Measurements from ENCODE around the gene ZBTB47. TPM values are rescaled to one million over a fixed set of nuclear protein-coding genes. Genes with fewer than 3 reads are reported as not detected.

ZBTB47 gene
- total RNA-seq, 3 donors from 2014 or later (not counting 1 experiment from before 2014, with no cell fraction given): 2.1 to 3.0 (median 3.0) TPM

DNA sequence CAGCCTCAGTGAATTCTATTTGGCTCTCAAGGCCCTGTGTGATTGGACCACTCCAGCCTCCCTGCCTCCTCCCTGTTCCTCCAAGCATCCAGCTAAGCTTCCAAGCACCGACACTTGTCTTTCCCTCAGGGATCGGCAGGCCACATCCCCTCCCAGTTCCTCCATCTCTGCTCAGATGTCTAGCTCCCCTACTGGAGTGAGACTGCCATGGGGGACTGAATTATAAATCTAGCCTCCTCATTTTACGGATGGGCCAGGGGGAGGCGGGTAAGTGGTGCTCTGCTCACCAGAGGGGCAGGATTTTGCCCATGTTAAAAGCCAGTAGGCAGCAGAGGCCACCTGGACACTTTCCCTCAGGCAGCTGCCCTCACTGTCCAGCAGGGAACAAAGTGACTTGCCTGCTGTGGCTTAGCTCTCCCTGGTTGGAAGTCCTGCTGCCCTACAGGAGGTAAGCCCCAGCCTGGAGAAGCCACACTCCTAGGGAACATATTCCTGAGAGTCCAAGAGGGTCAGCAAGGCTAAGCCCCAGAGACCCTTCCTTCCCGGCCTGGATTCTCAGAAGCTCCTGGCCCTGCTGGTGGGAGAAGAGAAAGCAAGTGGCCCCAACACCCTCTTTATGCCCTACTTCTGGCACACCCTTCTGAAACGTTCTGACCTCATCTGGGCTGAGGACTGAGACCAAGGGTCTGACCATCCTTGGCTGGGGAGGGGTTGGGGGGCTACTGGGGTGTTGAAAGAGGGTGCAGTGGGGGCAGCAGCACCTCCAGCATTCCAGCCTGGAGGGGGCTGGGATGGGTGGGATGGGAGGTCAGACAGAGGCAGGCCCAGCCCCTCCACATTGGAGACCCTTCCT is 58.2 kb downstream of the ZBTB47 start:
- H3K4me3 ChIP-seq (ENCODE audit: low read length): no peak overlapping the region
- TF ChIP-seq, protein P1, sequence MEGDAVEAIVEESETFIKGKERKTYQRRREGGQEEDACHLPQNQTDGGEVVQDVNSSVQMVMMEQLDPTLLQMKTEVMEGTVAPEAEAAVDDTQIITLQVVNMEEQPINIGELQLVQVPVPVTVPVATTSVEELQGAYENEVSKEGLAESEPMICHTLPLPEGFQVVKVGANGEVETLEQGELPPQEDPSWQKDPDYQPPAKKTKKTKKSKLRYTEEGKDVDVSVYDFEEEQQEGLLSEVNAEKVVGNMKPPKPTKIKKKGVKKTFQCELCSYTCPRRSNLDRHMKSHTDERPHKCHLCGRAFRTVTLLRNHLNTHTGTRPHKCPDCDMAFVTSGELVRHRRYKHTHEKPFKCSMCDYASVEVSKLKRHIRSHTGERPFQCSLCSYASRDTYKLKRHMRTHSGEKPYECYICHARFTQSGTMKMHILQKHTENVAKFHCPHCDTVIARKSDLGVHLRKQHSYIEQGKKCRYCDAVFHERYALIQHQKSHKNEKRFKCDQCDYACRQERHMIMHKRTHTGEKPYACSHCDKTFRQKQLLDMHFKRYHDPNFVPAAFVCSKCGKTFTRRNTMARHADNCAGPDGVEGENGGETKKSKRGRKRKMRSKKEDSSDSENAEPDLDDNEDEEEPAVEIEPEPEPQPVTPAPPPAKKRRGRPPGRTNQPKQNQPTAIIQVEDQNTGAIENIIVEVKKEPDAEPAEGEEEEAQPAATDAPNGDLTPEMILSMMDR (IDR thresholded peaks at IDR 0.05): no peak
- Mint-ChIP-seq H3K9me3 (no peaks in the 10 kb centered on the region), H3K4me1 (no peaks in the 10 kb centered on the region), H3K4me3 (no peak overlapping the region), H3K27ac (no peak overlapping the region), H3K36me3 (no peaks in the 10 kb centered on the region), H3K27me3 (ENCODE audit: low read depth in 2 of 2) (peaks cover 5% of the 10 kb centered on the region in 2 donors)
- no peak for ATAC-seq
- no peaks in the 10 kb centered on the region for H3K9me3 ChIP-seq (ENCODE audit: control insufficient read depth, insufficient read depth, low read length)
- no peaks in the 10 kb centered on the region for H3K36me3 ChIP-seq (ENCODE audit: control insufficient read depth, insufficient read depth, low read length)
- 69% methylated on average over 6 of the region's 6 CpGs for WGBS (ENCODE audit: insufficient coverage)
- intact Hi-C loops (cut with micrococcal nuclease): no loop called here
- no peaks in the 10 kb centered on the region for H3K4me1 ChIP-seq (ENCODE audit: control insufficient read depth, insufficient read depth, low read length)
- no peak overlapping the region for H3K27ac ChIP-seq (ENCODE audit: low read length)
- DNase-seq: peak in 1 of 2 donors; percentile 9
- H3K27me3 ChIP-seq (ENCODE audit: control insufficient read depth, insufficient read depth, low read length): no peaks in the 10 kb centered on the region

DNA sequence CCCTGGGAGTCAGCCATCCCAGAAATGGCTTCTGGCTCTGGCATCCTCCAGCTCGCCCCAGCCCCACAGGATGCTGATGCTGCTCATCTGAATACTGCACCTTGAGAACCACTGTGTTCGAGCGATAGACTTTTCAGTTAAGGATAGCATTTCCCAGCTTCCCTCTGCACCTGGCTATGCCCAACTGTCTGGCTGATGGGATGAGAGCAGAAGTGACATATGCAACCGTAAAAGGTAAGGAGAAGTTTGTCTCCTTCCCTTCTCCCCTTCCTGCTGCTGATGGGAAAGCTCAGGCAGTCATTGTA is 58.8 kb downstream of the ZBTB47 start:
- Histone ChIP-seq H3K9me3 (ENCODE audit: control insufficient read depth, insufficient read depth, low read length) (no peaks in the 10 kb centered on the region), H3K36me3 (ENCODE audit: control insufficient read depth, insufficient read depth, low read length) (no peaks in the 10 kb centered on the region), H3K27ac (ENCODE audit: low read length) (no peak overlapping the region), H3K4me3 (ENCODE audit: low read length) (no peak overlapping the region), H3K4me1 (ENCODE audit: control insufficient read depth, insufficient read depth, low read length) (no peaks in the 10 kb centered on the region), H3K27me3 (ENCODE audit: control insufficient read depth, insufficient read depth, low read length) (no peaks in the 10 kb centered on the region)
- Mint-ChIP-seq H3K9me3 (no peaks in the 10 kb centered on the region), H3K27me3 (ENCODE audit: low read depth in 2 of 2) (peaks cover 5 to 11% of the 10 kb centered on the region in 2 donors), H3K36me3 (no peaks in the 10 kb centered on the region), H3K4me3 (no peak overlapping the region), H3K4me1 (no peaks in the 10 kb centered on the region), H3K27ac (no peak overlapping the region)
- intact Hi-C loops (cut with micrococcal nuclease): no loop called here
- DNase-seq: no peak
- ATAC-seq: no peak
- TF ChIP-seq, protein P1 (IDR thresholded peaks at IDR 0.05): no peak
- 88% methylated on average over 4 of the region's 4 CpGs for WGBS (ENCODE audit: insufficient coverage)

DNA sequence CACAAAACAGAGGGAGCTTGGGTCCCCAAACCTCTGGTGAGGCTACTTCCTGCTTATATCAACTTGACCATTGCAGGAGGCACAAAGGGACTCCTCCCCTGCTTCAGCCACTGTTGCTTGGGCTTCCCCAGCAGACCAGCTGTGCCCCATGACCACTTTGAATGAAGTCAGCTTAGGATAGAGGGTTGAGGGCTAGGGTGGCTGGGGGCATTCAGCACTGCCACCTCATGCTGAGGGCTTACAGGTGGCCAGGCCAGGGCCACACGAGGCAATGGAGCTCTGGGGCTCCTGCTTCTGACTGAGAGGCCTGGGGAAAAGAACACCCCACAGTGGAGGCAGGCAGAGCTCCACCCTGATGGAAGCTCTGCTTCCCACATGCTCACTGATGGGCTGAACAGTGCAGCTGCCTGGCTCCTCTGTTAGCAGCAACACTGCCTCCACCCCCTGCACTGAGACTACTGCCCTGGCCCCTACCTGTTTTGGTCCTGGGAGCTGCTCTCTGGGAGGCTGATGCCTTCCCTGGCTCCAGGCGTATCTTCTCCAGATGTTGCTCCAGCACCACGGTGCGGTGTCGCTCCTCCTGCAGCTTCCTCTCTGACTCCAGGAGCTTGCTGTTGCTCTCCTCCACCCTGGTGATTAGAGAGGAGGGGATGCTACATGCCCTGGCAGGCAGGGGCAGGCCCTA is 59.3 kb downstream of the ZBTB47 start:
- Mint-ChIP-seq H3K27me3 (ENCODE audit: low read depth in 2 of 2) (peaks cover 5 to 12% of the 10 kb centered on the region in 2 donors), H3K36me3 (no peaks in the 10 kb centered on the region), H3K4me1 (no peaks in the 10 kb centered on the region), H3K9me3 (no peaks in the 10 kb centered on the region), H3K27ac (no peak overlapping the region), H3K4me3 (no peak overlapping the region)
- Histone ChIP-seq H3K27me3 (ENCODE audit: control insufficient read depth, insufficient read depth, low read length) (no peaks in the 10 kb centered on the region), H3K36me3 (ENCODE audit: control insufficient read depth, insufficient read depth, low read length) (no peaks in the 10 kb centered on the region), H3K4me3 (ENCODE audit: low read length) (no peak overlapping the region), H3K4me1 (ENCODE audit: control insufficient read depth, insufficient read depth, low read length) (no peaks in the 10 kb centered on the region), H3K27ac (ENCODE audit: low read length) (no peak overlapping the region), H3K9me3 (ENCODE audit: control insufficient read depth, insufficient read depth, low read length) (no peaks in the 10 kb centered on the region)
- DNase-seq: no peak
- TF ChIP-seq, protein P1 (IDR thresholded peaks at IDR 0.05): no peak
- intact Hi-C loops (cut with micrococcal nuclease): no loop called here
- WGBS (ENCODE audit: insufficient coverage): 67% methylated on average over 5 of the region's 5 CpGs
- no peak for ATAC-seq

Data from natural killer cell (primary cell).